RWPE1 (cell line): ENCODE data around the gene RAD18.
A peak's percentile ranks its signal among the peaks of the same experiment; 100 is the strongest.

Experiments
- CTCF ChIA-PET: fragments of 350-600 bp; sonication (Branson Sonifier 250); formaldehyde crosslinking; extraction: SDS; loops from one replicate; lab custom pipeline; 2021; lab: Yijun Ruan, JAX
- POLR2A ChIA-PET: fragments of 400-600 bp; formaldehyde crosslinking; extraction: SDS; loops from one replicate; lab custom pipeline; 2020; ENCODE audit warnings: antibody characterized with exemption; ENCODE audit not compliant: low non-redundant PET; lab: Yijun Ruan, JAX
- DNase-seq: peaks from one replicate; pipeline ENCODE4 v3.0.0; 2012; ENCODE audit warnings: low spot score
- H3K27ac ChIP-seq: fragments of 450-650 bp; 2 replicates; pipeline ENCODE4 v1.5.1; 2017
- CTCF ChIP-seq: fragments of 450-650 bp; conservative IDR thresholded peaks from 2 replicates; pipeline ENCODE4 v1.5.1; 2017; ENCODE audit warnings: low read depth, mild to moderate bottlenecking

Gene RAD18

GRCh38 chr3:8992854-8993253 lies 29.6 kb upstream of the RAD18 start:
- no peak for TF ChIP-seq CTCF
- DNase-seq = no peak
- ChIA-PET CTCF (no interaction called here), POLR2A (interaction anchor here (0.6 kb wide), 1 partner anchor 371 kb away, joined by 4 read pairs; no protein-coding TSS in a partner anchor)
- H3K27ac ChIP-seq = no peak overlapping the region

- ChIA-PET POLR2A (interaction anchor here (0.6 kb wide), 1 partner anchor 371 kb away, joined by 4 read pairs; no protein-coding TSS in a partner anchor), CTCF (no interaction called here)
- TF ChIP-seq CTCF = no peak
- no peak for DNase-seq
- H3K27ac ChIP-seq = no peak overlapping the region
These were observed 28.9 kb upstream of the RAD18 start for GRCh38 chr3:8992199-8992598.

- no peak for TF ChIP-seq CTCF
- no peak for DNase-seq
- ChIA-PET POLR2A (no interaction called here), CTCF (interaction anchor here (0.6 kb wide), 1 partner anchor 308 kb away, joined by 3 read pairs; no protein-coding TSS in a partner anchor)
- no peak overlapping the region for H3K27ac ChIP-seq
These were observed 27.3 kb upstream of the RAD18 start for GRCh38 chr3:8990266-8991215.

GRCh38 chr3:8988791-8989558 lies 25.7 kb upstream of the RAD18 start:
- POLR2A ChIA-PET = no interaction called here
- DNase-seq = no peak
- CTCF ChIA-PET = interaction anchor here (1.3 to 1.8 kb wide), 4 partner anchors 11 to 313 kb away, joined by 4 to 16 read pairs (median 5); no protein-coding TSS in a partner anchor
- H3K27ac ChIP-seq = peak overlapping the region; percentile 9; the same call in 1 of the 2 replicates
- TF ChIP-seq CTCF = no peak

- H3K27ac ChIP-seq = no peak overlapping the region
- ChIA-PET POLR2A (no interaction called here), CTCF (interaction anchor here (1.3 to 1.8 kb wide), 4 partner anchors 12 to 314 kb away, joined by 4 to 16 read pairs (median 5); no protein-coding TSS in a partner anchor)
- no peak for DNase-seq
- TF ChIP-seq CTCF = no peak
These were observed 25.0 kb upstream of the RAD18 start for GRCh38 chr3:8988384-8988655.
